SK-N-MC (cell line): ENCODE results near the gene PTH2R.

ENCODE experiments used
- DNase-seq: peaks from one replicate; pipeline ENCODE4 v3.0.0-alpha.2; 2011; ENCODE audit warnings: low read depth, low spot score
- H3K27ac ChIP-seq: fragments of 200-600 bp; sonication (generic); 2 replicates; pipeline ENCODE4 v1.5.1; 2016; ENCODE audit warnings: mixed run types
- H3K36me3 ChIP-seq: fragments of 200-600 bp; sonication (generic); 2 replicates; pipeline ENCODE4 v1.6.1; 2017; ENCODE audit warnings: antibody characterized with exemption, low read length, mixed read lengths; ENCODE audit not compliant: insufficient read depth
- H3K4me3 ChIP-seq: fragments of 200-600 bp; sonication (generic); 2 replicates; pipeline ENCODE4 v1.5.1; 2016
- H3K9ac ChIP-seq: fragments of 200-600 bp; sonication (generic); 2 replicates; pipeline ENCODE4 v1.8.0; 2017; ENCODE audit warnings: mixed run types, mixed read lengths; ENCODE audit not compliant: insufficient read length
- H3K9me3 ChIP-seq: fragments of 200-600 bp; sonication (generic); 2 replicates; pipeline ENCODE4 v1.6.1; 2017; ENCODE audit warnings: low read depth, mild to moderate bottlenecking, antibody characterized with exemption, low read length, moderate library complexity, mixed read lengths
- EZH2 ChIP-seq: fragments of 200-600 bp; sonication (generic); IDR thresholded peaks from one replicate; pipeline ENCODE4 v1.6.1; 2017; ENCODE audit warnings: antibody characterized with exemption
- FOXP2 ChIP-seq: optimal IDR thresholded peaks from 2 replicates; pipeline ENCODE3; 2011; ENCODE audit warnings: mild to moderate bottlenecking, moderate library complexity; ENCODE audit not compliant: insufficient read depth; ENCODE audit errors: extremely low read length, control extremely low read depth
- POLR2AphosphoS5 ChIP-seq: IDR thresholded peaks from 2 replicates; pipeline ENCODE4 v1.6.1; 2012; ENCODE audit warnings: mild to moderate bottlenecking, low read depth, low read length, borderline replicate concordance

Gene PTH2R

DNA sequence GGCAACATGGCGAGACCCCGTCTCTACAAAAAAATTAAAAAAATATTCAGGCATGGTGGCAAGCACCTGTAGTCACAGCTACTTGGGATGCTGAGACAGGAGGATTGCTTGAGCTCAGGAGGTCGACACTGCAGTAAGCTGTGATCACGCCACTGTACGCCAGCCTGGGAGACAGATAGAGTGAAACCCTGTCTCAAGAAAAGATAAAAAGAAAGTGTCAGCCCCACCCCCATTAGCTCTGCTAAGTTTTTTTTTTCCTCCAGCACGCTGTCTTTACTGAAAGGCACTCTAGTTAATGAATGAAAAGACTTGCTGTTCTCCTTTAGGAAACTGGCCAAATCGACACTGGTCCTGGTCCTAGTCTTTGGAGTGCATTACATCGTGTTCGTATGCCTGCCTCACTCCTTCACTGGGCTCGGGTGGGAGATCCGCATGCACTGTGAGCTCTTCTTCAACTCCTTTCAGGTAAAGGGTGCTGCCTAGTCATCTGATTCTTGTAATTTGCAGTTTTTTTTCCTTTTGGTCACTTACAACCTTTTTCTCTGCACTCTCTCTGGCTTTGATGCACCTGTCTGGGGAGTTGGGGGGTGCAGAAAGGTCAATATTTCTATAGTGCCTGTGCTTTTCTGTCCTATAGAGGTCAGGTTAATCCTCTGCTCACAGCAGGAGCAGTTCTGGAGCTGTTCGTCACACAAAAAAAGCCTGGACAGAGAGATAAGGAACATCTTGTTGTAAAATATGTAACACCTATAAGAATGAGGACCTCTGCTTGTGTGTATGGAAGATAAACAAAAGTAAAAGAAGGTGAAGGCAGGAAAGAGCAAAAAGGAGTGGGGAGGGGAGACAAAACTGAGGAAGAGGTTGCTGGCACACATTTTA is 82.3 kb downstream of the PTH2R start:
- DNase-seq: no peak
- TF ChIP-seq EZH2 (no peak), POLR2AphosphoS5 (no peak), FOXP2 (no peak)
- Histone ChIP-seq H3K36me3 (no peaks in the 10 kb centered on the region), H3K9ac (no peak overlapping the region), H3K4me3 (no peak overlapping the region), H3K27ac (no peak overlapping the region), H3K9me3 (no peaks in the 10 kb centered on the region)

DNA sequence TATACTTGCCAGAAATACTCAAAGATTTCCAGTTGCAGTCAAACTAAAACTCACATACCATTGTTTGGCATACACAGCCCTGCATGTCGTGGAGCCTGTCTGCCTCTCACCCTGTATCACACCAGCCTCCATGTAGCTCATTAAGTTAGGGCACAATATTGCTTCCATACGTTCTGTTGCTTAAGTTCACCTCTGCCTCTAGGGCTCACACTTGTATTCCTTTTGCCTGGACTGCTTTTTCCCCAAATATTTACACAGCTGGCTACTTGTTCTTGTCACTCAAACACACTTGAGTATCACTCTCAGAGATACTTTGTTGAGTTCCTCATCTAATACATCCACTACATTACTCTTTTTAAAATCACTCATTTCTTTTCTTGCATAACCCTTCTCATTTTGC is 83.1 kb downstream of the PTH2R start:
- Histone ChIP-seq H3K36me3 (no peaks in the 10 kb centered on the region), H3K9ac (no peak overlapping the region), H3K4me3 (no peak overlapping the region), H3K27ac (no peak overlapping the region), H3K9me3 (no peaks in the 10 kb centered on the region)
- DNase-seq: no peak
- TF ChIP-seq EZH2 (no peak), FOXP2 (no peak), POLR2AphosphoS5 (no peak)

DNA sequence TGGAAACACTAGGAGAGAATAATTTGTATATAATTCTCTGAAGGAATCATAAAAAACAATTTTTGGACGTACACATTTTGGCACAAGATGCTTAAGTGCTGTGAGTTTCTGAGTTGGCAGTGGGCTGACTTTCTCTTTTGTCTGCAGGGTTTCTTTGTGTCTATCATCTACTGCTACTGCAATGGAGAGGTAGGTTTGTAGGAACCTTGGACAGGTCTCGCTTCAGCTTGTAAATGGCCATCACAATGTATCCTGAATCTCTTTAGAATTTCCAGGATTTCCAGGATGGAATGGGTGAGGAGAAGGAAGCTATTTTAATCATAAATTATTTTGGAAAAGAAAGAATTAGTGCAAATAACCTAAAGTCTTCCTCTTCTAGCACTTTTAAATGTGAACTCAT is 83.9 kb downstream of the PTH2R start:
- no peak for DNase-seq
- no peak for TF ChIP-seq EZH2
- TF ChIP-seq FOXP2: no peak
- TF ChIP-seq POLR2AphosphoS5: no peak
- Histone ChIP-seq H3K36me3 (no peaks in the 10 kb centered on the region), H3K4me3 (no peak overlapping the region), H3K27ac (no peak overlapping the region), H3K9me3 (no peaks in the 10 kb centered on the region), H3K9ac (no peak overlapping the region)

DNA sequence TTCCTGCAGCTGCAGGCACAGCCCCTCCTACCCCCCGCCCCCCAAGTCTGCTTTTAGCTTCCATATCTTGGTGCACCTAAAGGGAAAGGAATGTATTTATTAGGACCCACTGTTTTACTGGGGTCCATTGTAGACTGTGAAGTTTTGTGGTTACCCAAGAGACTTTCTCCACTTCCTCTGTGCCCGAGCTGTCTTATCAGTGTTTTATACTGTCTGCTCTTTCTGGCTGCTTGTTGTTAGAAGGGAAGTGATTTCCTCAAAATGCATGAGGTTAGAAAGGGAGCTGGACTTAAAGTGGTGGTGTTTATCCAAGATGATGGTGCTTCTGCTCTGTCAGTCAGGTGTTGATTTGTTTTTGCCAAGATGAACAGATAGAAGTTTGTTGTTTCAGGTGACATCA is 85.0 kb downstream of the PTH2R start:
- Histone ChIP-seq H3K27ac (no peak overlapping the region), H3K9ac (no peak overlapping the region), H3K9me3 (no peaks in the 10 kb centered on the region), H3K36me3 (no peaks in the 10 kb centered on the region), H3K4me3 (no peak overlapping the region)
- TF ChIP-seq POLR2AphosphoS5 (no peak), FOXP2 (no peak), EZH2 (no peak)
- no peak for DNase-seq

DNA sequence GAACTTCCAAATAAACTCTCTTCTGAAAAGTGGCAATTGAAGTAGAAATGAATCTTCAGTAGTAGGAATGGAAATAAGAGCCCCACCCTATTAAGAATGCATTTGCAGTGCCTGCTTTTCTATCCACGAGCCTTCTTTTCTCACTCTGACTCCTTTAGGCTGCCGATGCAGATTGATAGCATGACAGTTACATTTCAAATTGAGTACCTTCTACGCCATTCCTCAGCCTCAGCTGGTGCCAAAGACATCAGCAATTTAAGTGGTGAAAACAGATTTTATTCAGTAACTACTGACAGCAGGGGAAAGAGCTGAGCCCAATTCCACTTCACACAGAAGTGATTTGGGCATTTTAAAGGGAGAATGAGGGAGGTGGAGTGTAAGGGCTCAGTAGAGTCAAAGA is 85.5 kb downstream of the PTH2R start:
- no peaks in the 10 kb centered on the region for H3K36me3 ChIP-seq
- no peaks in the 10 kb centered on the region for H3K9me3 ChIP-seq
- no peak for DNase-seq
- no peak overlapping the region for H3K9ac ChIP-seq
- H3K4me3 ChIP-seq: no peak overlapping the region
- no peak overlapping the region for H3K27ac ChIP-seq
- TF ChIP-seq FOXP2 (no peak), EZH2 (no peak), POLR2AphosphoS5 (no peak)

DNA sequence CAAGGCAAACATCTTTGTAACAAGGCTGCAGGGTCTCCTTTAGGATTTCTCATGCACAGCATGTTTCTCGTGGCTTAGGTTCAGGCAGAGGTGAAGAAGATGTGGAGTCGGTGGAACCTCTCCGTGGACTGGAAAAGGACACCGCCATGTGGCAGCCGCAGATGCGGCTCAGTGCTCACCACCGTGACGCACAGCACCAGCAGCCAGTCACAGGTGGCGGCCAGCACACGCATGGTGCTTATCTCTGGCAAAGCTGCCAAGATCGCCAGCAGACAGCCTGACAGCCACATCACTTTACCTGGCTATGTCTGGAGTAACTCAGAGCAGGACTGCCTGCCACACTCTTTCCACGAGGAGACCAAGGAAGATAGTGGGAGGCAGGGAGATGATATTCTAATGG is 86.6 kb downstream of the PTH2R start:
- no peak overlapping the region for H3K4me3 ChIP-seq
- no peaks in the 10 kb centered on the region for H3K36me3 ChIP-seq
- TF ChIP-seq POLR2AphosphoS5: no peak
- no peak for TF ChIP-seq EZH2
- TF ChIP-seq FOXP2: no peak
- DNase-seq: no peak
- H3K9ac ChIP-seq: no peak overlapping the region
- H3K27ac ChIP-seq: no peak overlapping the region
- no peaks in the 10 kb centered on the region for H3K9me3 ChIP-seq

DNA sequence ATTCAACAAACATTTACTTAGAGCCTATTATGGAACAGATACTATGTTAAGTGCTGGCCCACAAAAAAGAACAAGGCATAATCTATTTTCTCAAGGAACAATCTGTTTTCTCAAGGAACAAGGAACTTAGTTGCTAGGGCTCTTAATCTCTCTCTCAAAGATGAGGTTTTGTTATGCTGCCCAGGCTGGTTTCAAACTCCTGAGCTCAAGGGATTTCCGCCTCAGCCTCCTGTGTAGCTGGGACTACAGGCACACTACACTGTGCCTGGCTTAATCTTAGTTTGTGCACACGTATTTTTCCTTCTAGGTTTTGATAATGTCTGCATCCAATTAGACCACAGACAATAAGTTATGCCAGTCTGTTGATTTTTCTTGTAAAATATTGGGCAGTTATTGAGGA is 89.5 kb downstream of the PTH2R start:
- Histone ChIP-seq H3K27ac (no peak overlapping the region), H3K9me3 (no peaks in the 10 kb centered on the region), H3K9ac (no peak overlapping the region), H3K36me3 (no peaks in the 10 kb centered on the region), H3K4me3 (no peak overlapping the region)
- TF ChIP-seq POLR2AphosphoS5 (no peak), EZH2 (no peak), FOXP2 (no peak)
- no peak for DNase-seq

DNA sequence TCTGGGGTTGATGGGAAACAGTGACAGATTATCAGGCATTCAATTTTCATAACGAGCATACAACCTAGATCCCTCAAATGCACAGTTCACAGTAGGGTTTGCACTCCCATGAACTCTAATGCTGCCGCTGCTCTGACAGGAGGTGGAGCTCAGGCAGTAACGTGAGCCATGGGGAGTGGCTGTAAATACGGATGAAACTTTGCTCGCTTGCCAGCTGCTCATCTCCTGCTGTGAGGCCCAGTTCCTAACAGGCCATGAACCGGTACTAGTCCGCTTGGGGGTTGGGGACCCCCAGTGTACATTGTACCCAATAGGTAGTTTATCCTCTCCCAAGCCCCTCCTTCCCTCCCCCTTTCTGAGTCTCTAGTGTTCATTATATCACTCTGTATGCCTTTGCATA is 94.6 kb downstream of the PTH2R start:
- H3K36me3 ChIP-seq: no peaks in the 10 kb centered on the region
- H3K9ac ChIP-seq: no peak overlapping the region
- no peak for DNase-seq
- no peak overlapping the region for H3K27ac ChIP-seq
- H3K4me3 ChIP-seq: no peak overlapping the region
- TF ChIP-seq FOXP2 (no peak), POLR2AphosphoS5 (no peak), EZH2 (no peak)
- H3K9me3 ChIP-seq: no peaks in the 10 kb centered on the region
